GM12873 (cell line): Measurements from ENCODE around the gene DNAH17.

Experiments
- CTCF ChIP-seq: IDR thresholded peaks from 2 replicates; pipeline ENCODE4 v1.5.1; 2012; ENCODE audit warnings: low read depth, mild to moderate bottlenecking, moderate library complexity, low read length, control low read depth; ENCODE audit not compliant: insufficient read depth; ENCODE audit errors: missing control alignments

The DNAH17 gene

GRCh38 chr17:78479369-78479768 is 97.8 kb downstream of the DNAH17 start:
- no peak for TF ChIP-seq CTCF

- TF ChIP-seq CTCF, result no peak
Observed at GRCh38 chr17:78478757-78479297, 98.4 kb downstream of the DNAH17 start.

- no peak for TF ChIP-seq CTCF
Observed at GRCh38 chr17:78477913-78478756, 99.1 kb downstream of the DNAH17 start.

- no peak for TF ChIP-seq CTCF
Observed at GRCh38 chr17:78476973-78477372, 100.2 kb downstream of the DNAH17 start.

- no peak for TF ChIP-seq CTCF
Observed at GRCh38 chr17:78476149-78476548, 101.0 kb downstream of the DNAH17 start.

- TF ChIP-seq CTCF, result no peak
Observed at GRCh38 chr17:78475211-78475610, 102.0 kb downstream of the DNAH17 start.

GRCh38 chr17:78474614-78475146 is 102.5 kb downstream of the DNAH17 start:
- no peak for TF ChIP-seq CTCF
